Measurements from ENCODE around the gene EPHA10.
"Not testable (repeated sequence)": the region's sequence is repeated elsewhere in the genome, so short reads cannot be mapped to it uniquely, and the experiment has no call there.

The EPHA10 gene

GRCh38 chr1:37741130-37741529, 23.8 kb downstream of the EPHA10 start (continued):
- TF ChIP-seq PRDM10 (tag by site-specific recombination; IDR thresholded peaks at IDR 0.05) (peak; percentile 68; the same call in 1 of the 2 replicates), ZNF623 (tag by site-specific recombination; IDR thresholded peaks at IDR 0.05) (no peak), ZNF366 (tag by site-specific recombination; conservative IDR thresholded peaks at IDR 0.05) (peak; percentile 45), KLF9 (tag by site-specific recombination; IDR thresholded peaks at IDR 0.05; ENCODE audit: low read depth) (no peak), ZNF211 (tag by site-specific recombination; IDR thresholded peaks at IDR 0.05; ENCODE audit: low read depth) (no peak), ZFHX2 (tag by site-specific recombination; conservative IDR thresholded peaks at IDR 0.05) (peak; percentile 65)

GRCh38 chr1:37739222-37739621, 25.7 kb downstream of the EPHA10 start:
- H3K4me3 ChIP-seq (ENCODE audit: low read depth, low read length) = no peak overlapping the region
- no peaks in the 10 kb centered on the region for H3K9me3 ChIP-seq (ENCODE audit: control insufficient read depth, insufficient read depth, low read depth, low read length)
- no peaks in the 10 kb centered on the region for H3K36me3 ChIP-seq (ENCODE audit: control insufficient read depth in 2 of 2, insufficient read depth in 1 of 2, low read length in 2 of 2)
- no peak overlapping the region for H3K27ac ChIP-seq (ENCODE audit: extremely low read depth, low read depth, low read length)
- ChIA-PET CTCF (no interaction called here), POLR2A (interaction anchor here (0.7 kb wide), 1 partner anchor 49 kb away, joined by 5 read pairs; a partner anchor contains a TSS)
- TF ChIP-seq ZNF449 (tag by site-specific recombination; IDR thresholded peaks at IDR 0.05) (no peak), SCRT2 (tag by site-specific recombination; IDR thresholded peaks at IDR 0.05) (0 out of 2 replicates have a peak, but pooled peaks have one; percentile 12)
- 0 out of 2 replicates have a peak, but pooled peaks cover 3% of the 10 kb centered on the region for H3K4me1 ChIP-seq (ENCODE audit: control insufficient read depth, insufficient read depth, low read length)

- POLR2A ChIA-PET; CTCF ChIA-PET; H3K4me1 ChIP-seq (ENCODE audit: control insufficient read depth, insufficient read depth, low read length); H3K36me3 ChIP-seq (ENCODE audit: control insufficient read depth in 2 of 2, insufficient read depth in 1 of 2, low read length in 2 of 2); H3K9me3 ChIP-seq (ENCODE audit: control insufficient read depth, insufficient read depth, low read depth, low read length); H3K4me3 ChIP-seq (ENCODE audit: low read depth, low read length); H3K27ac ChIP-seq (ENCODE audit: extremely low read depth, low read depth, low read length): not testable (repeated sequence)
- peak; percentile 88 for TF ChIP-seq ZNF146 (tag by site-specific recombination; IDR thresholded peaks at IDR 0.05)
Observed at GRCh38 chr1:37738619-37739018, 26.3 kb downstream of the EPHA10 start.

GRCh38 chr1:37737975-37738374, 26.9 kb downstream of the EPHA10 start:
- H3K9me3 ChIP-seq (ENCODE audit: control insufficient read depth, insufficient read depth, low read depth, low read length); POLR2A ChIA-PET; H3K36me3 ChIP-seq (ENCODE audit: control insufficient read depth in 2 of 2, insufficient read depth in 1 of 2, low read length in 2 of 2); H3K27ac ChIP-seq (ENCODE audit: extremely low read depth, low read depth, low read length); H3K4me1 ChIP-seq (ENCODE audit: control insufficient read depth, insufficient read depth, low read length); H3K4me3 ChIP-seq (ENCODE audit: low read depth, low read length): not testable (repeated sequence)
- CTCF ChIA-PET = interaction anchor here (0.6 to 0.7 kb wide), 3 partner anchors 11 to 572 kb away, joined by 3 to 4 read pairs (median 3); no protein-coding TSS in a partner anchor
- TF ChIP-seq ZNF449 (tag by site-specific recombination; IDR thresholded peaks at IDR 0.05) = peak; percentile 54; the same call in 1 of the 2 replicates
